BLaER1 (cell line): ENCODE measurements around the gene TUBA8.
A peak's percentile ranks its signal among the peaks of the same experiment; 100 is the strongest.
"Not testable (repeated sequence)": the region's sequence is repeated elsewhere in the genome, so short reads cannot be mapped to it uniquely, and the experiment has no call there.

Experiments used
- H3K27ac ChIP-seq: shearing (Covaris generic); formaldehyde crosslinking; 2 replicates; pipeline ENCODE4 v1.8.1; 2022
- H3K27me3 ChIP-seq: shearing (Covaris generic); formaldehyde crosslinking; 2 replicates; pipeline ENCODE4 v1.8.1; 2022
- H3K36me3 ChIP-seq: shearing (Covaris generic); formaldehyde crosslinking; 2 replicates; pipeline ENCODE4 v1.8.1; 2022
- H3K4me1 ChIP-seq: shearing (Covaris generic); formaldehyde crosslinking; 2 replicates; pipeline ENCODE4 v1.8.1; 2022
- H3K4me2 ChIP-seq: shearing (Covaris generic); formaldehyde crosslinking; 2 replicates; pipeline ENCODE4 v1.8.1; 2022
- H3K4me3 ChIP-seq: shearing (Covaris generic); formaldehyde crosslinking; 2 replicates; pipeline ENCODE4 v1.8.1; 2022
- H3K9ac ChIP-seq: shearing (Covaris generic); formaldehyde crosslinking; 2 replicates; pipeline ENCODE4 v1.8.1; 2022
- H3K9me3 ChIP-seq: shearing (Covaris generic); formaldehyde crosslinking; 2 replicates; pipeline ENCODE4 v1.8.1; 2022
- H4K20me1 ChIP-seq: shearing (Covaris generic); formaldehyde crosslinking; 2 replicates; pipeline ENCODE4 v1.8.1; 2022
- Cebpa-rat ChIP-seq: shearing (Covaris generic); IDR thresholded peaks from 2 replicates; pipeline ENCODE4 v1.8.1; 2022

TUBA8 gene

DNA sequence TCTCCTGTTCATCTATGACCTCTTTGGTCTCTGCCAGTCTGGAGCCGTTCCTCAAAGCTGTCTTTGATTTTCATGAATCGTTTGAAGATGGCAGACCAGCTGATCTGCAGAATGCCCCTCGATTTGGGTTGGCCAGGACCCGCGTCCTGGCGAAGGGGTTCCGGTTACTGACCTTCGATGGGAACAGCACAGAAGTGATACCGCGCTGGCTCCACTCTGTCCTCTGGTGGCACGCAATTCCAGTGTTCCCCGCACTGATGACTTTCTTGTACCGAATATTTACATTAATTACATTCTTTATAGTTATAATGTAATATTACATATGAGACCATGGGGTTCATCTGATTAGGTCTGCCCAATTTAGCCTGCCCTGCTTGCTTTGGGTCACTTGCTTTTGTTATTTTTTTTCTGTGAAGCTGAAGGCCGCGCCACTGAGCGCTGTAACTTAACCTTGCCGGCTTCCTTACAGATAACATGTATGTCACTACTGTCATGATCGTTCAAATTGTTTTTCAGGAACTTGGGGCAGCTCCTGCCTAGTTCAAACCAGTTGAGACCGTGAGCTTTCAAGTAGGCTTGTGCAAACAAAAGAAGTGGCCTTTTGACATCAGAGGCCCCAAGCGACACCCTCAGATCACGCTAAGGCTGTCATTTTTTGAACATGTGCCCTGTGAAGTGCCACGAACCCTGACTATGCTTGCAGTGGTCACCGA, 35.2 kb downstream of the TUBA8 start:
- Histone ChIP-seq H4K20me1 (no peaks in the 10 kb centered on the region), H3K9me3 (peaks cover 15% of the 10 kb centered on the region), H3K4me3 (no peak overlapping the region), H3K36me3 (peaks cover 11% of the 10 kb centered on the region), H3K4me1 (peaks cover 25% of the 10 kb centered on the region), H3K27me3 (no peaks in the 10 kb centered on the region), H3K9ac (no peak overlapping the region), H3K27ac (no peak overlapping the region), H3K4me2 (no peak overlapping the region)
- TF ChIP-seq Cebpa-rat = no peak

DNA sequence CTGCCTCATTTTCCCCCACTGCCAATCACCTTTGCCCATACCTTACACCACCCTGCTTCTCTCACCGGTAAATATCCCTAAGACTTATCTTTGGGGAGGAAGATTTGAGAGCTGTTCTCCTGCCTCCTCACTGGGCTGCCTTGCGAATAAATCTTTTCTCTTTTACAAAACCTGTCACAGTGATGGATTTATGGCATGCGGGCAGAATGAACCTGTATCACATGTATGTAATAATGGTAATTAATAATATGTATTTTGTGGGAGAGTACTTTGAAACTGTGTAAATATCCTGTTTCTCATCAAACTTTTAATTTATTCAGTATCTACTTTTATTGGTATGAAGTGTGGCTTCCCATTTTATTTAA, 35.8 kb downstream of the TUBA8 start:
- no peak overlapping the region for H3K9ac ChIP-seq
- H3K4me1 ChIP-seq = peaks cover 25% of the 10 kb centered on the region
- H3K27me3 ChIP-seq = no peaks in the 10 kb centered on the region
- H4K20me1 ChIP-seq = no peaks in the 10 kb centered on the region
- no peak overlapping the region for H3K4me2 ChIP-seq
- no peak for TF ChIP-seq Cebpa-rat
- peaks cover 10% of the 10 kb centered on the region for H3K9me3 ChIP-seq
- no peak overlapping the region for H3K27ac ChIP-seq
- no peak overlapping the region for H3K4me3 ChIP-seq
- peaks cover 6% of the 10 kb centered on the region; the same call in 1 of the 2 replicates for H3K36me3 ChIP-seq

- TF ChIP-seq Cebpa-rat = no peak
- no peak overlapping the region for H3K4me2 ChIP-seq
- H3K4me1 ChIP-seq = peaks cover 35% of the 10 kb centered on the region
- H3K36me3 ChIP-seq = no peaks in the 10 kb centered on the region
- H3K27me3 ChIP-seq = no peaks in the 10 kb centered on the region
- no peak overlapping the region for H3K9ac ChIP-seq
- H3K27ac ChIP-seq = no peak overlapping the region
- no peak overlapping the region for H3K4me3 ChIP-seq
- H4K20me1 ChIP-seq = no peaks in the 10 kb centered on the region
- no peaks in the 10 kb centered on the region for H3K9me3 ChIP-seq
Measured at GRCh38 chr22:18147791-18148190, 37.2 kb downstream of the TUBA8 start.

DNA sequence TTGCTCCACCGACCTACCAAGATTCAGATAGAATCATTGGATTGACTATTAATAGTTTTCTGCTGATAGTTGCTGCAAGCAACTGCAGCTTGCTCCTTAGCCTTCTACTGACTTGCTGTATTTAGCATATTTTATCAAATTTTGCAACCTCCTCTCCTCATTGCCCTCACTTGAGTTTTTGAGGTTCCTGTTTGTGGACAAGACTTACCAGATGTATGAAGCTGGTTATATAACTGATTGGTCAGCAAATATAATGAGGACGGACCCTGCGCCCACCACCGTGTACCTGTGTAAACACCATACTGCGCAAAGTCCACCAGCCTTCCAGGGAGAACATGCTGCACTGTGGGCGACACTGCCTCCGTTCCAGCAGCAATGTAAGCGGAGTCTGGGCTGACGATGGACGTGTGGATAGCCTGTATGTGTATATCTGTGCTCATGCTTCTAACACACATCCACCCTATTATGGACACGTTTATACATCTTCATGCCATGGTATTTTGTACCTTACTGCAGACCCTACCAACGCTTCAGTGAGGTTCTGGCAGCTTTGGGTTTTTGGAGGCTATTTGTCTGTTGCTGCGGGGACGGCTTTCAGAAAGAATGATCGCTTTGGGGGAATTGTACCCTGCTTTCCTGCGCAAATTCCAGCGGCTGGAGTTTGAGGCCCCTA, 37.8 kb downstream of the TUBA8 start:
- Histone ChIP-seq H4K20me1 (no peaks in the 10 kb centered on the region), H3K4me1 (peaks cover 36% of the 10 kb centered on the region), H3K27ac (no peak overlapping the region), H3K9ac (no peak overlapping the region), H3K4me2 (peak overlapping the region; percentile 81), H3K27me3 (no peaks in the 10 kb centered on the region), H3K36me3 (no peaks in the 10 kb centered on the region), H3K9me3 (no peaks in the 10 kb centered on the region), H3K4me3 (no peak overlapping the region)
- TF ChIP-seq Cebpa-rat = no peak

- no peak for TF ChIP-seq Cebpa-rat
- no peaks in the 10 kb centered on the region for H4K20me1 ChIP-seq
- H3K27ac ChIP-seq = no peak overlapping the region
- peaks cover 36% of the 10 kb centered on the region for H3K4me1 ChIP-seq
- H3K9me3 ChIP-seq = no peaks in the 10 kb centered on the region
- no peaks in the 10 kb centered on the region for H3K36me3 ChIP-seq
- H3K4me2 ChIP-seq = peak overlapping the region; percentile 42
- H3K4me3 ChIP-seq = no peak overlapping the region
- no peaks in the 10 kb centered on the region for H3K27me3 ChIP-seq
- no peak overlapping the region for H3K9ac ChIP-seq
Measured at GRCh38 chr22:18152519-18152918, 41.9 kb downstream of the TUBA8 start.

DNA sequence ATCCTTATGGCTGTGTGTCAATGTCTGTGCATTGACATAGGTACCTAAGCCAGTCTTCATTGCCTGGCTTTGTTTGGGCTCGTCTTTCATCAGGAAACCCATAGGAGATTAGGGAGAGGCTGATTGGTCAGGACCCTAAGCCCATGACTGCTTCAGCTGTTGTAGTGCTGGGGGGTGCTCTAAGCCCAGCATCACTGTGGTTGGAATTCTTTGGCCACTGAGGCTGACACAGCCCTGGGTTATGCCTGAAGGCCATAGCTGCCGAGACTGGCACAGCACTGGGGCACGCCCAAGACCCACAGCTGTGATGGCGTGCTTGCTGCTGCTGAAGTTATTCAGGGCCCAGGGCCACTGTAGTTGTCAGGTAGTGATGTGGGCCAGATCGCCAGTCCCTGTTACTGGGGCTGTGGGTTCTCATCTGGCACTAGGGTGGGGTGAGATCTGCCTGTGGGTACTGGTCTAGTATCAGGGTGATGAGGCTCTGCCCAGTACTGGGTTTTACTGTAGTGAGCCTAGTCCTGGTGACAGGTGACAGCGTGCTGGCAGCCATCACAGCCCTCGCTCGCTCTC, 44.3 kb downstream of the TUBA8 start:
- H4K20me1 ChIP-seq = no peaks in the 10 kb centered on the region
- TF ChIP-seq Cebpa-rat = no peak

GRCh38 chr22:18155546-18155945, 44.9 kb downstream of the TUBA8 start:
- not testable (repeated sequence) for H3K9me3 ChIP-seq, H3K4me2 ChIP-seq, H3K27ac ChIP-seq, H3K36me3 ChIP-seq, H3K4me3 ChIP-seq, H3K27me3 ChIP-seq, H4K20me1 ChIP-seq, H3K9ac ChIP-seq
- H3K4me1 ChIP-seq = peaks cover 13% of the 10 kb centered on the region

More for the DNA sequence above, 44.3 kb downstream of the TUBA8 start:
- H3K4me1 ChIP-seq = peaks cover 17% of the 10 kb centered on the region
- H3K27ac ChIP-seq = no peak overlapping the region
- H3K9me3 ChIP-seq = no peaks in the 10 kb centered on the region
- H3K4me3 ChIP-seq = no peak overlapping the region
- H3K4me2 ChIP-seq = no peak overlapping the region
- no peaks in the 10 kb centered on the region for H3K27me3 ChIP-seq
- H3K36me3 ChIP-seq = no peaks in the 10 kb centered on the region
- no peak overlapping the region for H3K9ac ChIP-seq

- Histone ChIP-seq H3K4me2 (no peak overlapping the region), H3K9me3 (no peaks in the 10 kb centered on the region), H3K4me1 (peaks cover 8% of the 10 kb centered on the region), H3K27ac (no peak overlapping the region), H4K20me1 (no peaks in the 10 kb centered on the region), H3K27me3 (no peaks in the 10 kb centered on the region), H3K9ac (no peak overlapping the region), H3K4me3 (no peak overlapping the region), H3K36me3 (no peaks in the 10 kb centered on the region)
- TF ChIP-seq Cebpa-rat = no peak
Measured at GRCh38 chr22:18156878-18157713, 46.5 kb downstream of the TUBA8 start.

- Histone ChIP-seq H3K9ac (no peak overlapping the region), H3K36me3 (no peaks in the 10 kb centered on the region), H3K4me1 (peaks cover 2% of the 10 kb centered on the region), H3K27me3 (no peaks in the 10 kb centered on the region), H3K27ac (no peak overlapping the region), H3K9me3 (no peaks in the 10 kb centered on the region), H3K4me2 (no peak overlapping the region), H4K20me1 (no peaks in the 10 kb centered on the region), H3K4me3 (no peak overlapping the region)
- no peak for TF ChIP-seq Cebpa-rat
Measured at GRCh38 chr22:18157714-18158028, 47.1 kb downstream of the TUBA8 start.

GRCh38 chr22:18160641-18161040, 50.0 kb downstream of the TUBA8 start:
- not testable (repeated sequence) for H3K9ac ChIP-seq, H3K27me3 ChIP-seq, H3K4me2 ChIP-seq, H3K27ac ChIP-seq, H3K9me3 ChIP-seq, H4K20me1 ChIP-seq, H3K4me3 ChIP-seq, H3K36me3 ChIP-seq
- H3K4me1 ChIP-seq = peaks cover 12% of the 10 kb centered on the region

DNA sequence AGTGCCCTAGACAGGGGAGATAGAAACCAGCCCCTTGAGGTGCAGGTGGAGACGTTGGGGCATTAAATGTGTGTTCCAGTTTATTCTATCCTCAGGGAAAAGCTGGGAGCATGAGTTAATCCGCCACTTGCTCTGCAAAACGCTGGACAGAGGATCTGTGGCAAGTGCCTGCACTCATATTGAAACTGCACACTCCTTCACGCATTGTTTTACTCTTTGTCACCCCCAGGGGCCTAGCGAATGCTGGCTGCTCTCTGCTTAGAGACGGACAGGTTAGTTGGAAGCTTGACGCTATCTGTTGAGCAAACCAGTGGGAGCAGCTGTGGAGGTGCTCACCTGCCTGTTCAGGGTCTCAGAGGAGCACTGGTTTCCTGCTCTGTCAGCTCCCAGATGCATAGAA, 53.2 kb downstream of the TUBA8 start:
- Histone ChIP-seq H3K4me1 (peaks cover 12% of the 10 kb centered on the region), H3K4me2 (peak overlapping the region; percentile 77)
- not testable (repeated sequence) for H4K20me1 ChIP-seq, H3K36me3 ChIP-seq, H3K27ac ChIP-seq, H3K27me3 ChIP-seq, H3K4me3 ChIP-seq, H3K9me3 ChIP-seq, H3K9ac ChIP-seq

DNA sequence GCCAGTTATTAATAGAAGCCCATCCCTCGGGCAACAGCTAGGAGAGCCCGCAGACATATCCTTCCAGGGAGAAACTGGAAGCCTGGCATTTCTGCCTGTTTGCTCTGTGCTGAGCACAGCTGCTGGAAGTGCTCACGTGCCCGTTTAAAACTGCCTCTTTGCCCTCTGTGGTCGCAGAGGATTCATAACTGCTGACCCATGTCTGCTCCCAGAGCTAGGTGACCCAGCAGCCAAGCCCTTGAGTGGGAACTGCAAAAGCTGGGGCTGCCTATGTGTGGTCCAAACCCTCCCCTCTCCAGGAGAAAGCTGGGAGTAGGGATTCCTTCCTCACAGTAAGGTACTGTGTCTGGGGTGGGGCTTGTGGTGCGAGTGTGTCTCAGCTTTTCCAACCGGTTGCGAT, 54.0 kb downstream of the TUBA8 start:
- H3K27me3 ChIP-seq, H3K4me3 ChIP-seq, H4K20me1 ChIP-seq, H3K9ac ChIP-seq, H3K36me3 ChIP-seq, H3K9me3 ChIP-seq: not testable (repeated sequence)
- peak overlapping the region; percentile 65 for H3K4me2 ChIP-seq
- 0 out of 2 replicates have a peak overlapping the region, but pooled peaks have one; percentile 38 for H3K27ac ChIP-seq
- peaks cover 12% of the 10 kb centered on the region for H3K4me1 ChIP-seq

DNA sequence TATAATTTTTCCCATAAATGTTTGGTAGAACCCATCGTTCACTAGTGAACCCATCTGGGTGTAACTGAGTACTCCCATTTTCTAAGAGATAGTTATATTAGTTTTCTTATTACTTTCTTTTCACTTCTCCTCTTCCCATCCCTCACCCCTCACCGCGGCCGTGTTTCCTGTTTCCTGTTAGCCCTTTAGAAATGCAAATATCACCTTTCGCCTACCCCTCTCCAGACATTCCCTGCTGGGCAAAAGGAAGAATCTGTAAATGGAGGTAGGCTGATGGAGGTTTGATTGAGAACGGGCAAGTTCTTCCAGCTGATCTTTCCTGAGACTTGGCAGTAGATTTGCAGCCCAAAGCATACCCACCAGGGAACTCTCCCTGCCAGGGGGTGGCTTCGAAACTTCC, 54.7 kb downstream of the TUBA8 start:
- H3K4me3 ChIP-seq, H3K27me3 ChIP-seq, H3K9me3 ChIP-seq, H3K4me2 ChIP-seq, H3K36me3 ChIP-seq, H3K27ac ChIP-seq, H3K9ac ChIP-seq, H4K20me1 ChIP-seq: not testable (repeated sequence)
- H3K4me1 ChIP-seq = peaks cover 12% of the 10 kb centered on the region
